NCI-H2227 treated with DMSO at 0.1 percent for 48 hours (cell line): ENCODE measurements around the gene CREBBP.

Experiments used
- DNase-seq: peaks from one replicate; lab custom pipeline; 2025; lab: John Stamatoyannopoulos, UW

Gene CREBBP

GRCh38 chr16:3824121-3824795 lies 56.3 kb downstream of the CREBBP start:
- DNase-seq = no peak

- no peak for DNase-seq
These were observed 57.1 kb downstream of the CREBBP start for GRCh38 chr16:3823427-3823826.

GRCh38 chr16:3822366-3823045 lies 58.0 kb downstream of the CREBBP start:
- DNase-seq = no peak

GRCh38 chr16:3821184-3821583 lies 59.3 kb downstream of the CREBBP start:
- no peak for DNase-seq

GRCh38 chr16:3819746-3820724 lies 60.5 kb downstream of the CREBBP start:
- DNase-seq = peak; percentile 84

- no peak for DNase-seq
These were observed 61.4 kb downstream of the CREBBP start for GRCh38 chr16:3819175-3819527.

GRCh38 chr16:3816326-3816725 lies 64.2 kb downstream of the CREBBP start:
- DNase-seq = no peak

- no peak for DNase-seq
These were observed 65.8 kb downstream of the CREBBP start for GRCh38 chr16:3814755-3815154.

GRCh38 chr16:3812469-3813172 lies 67.9 kb downstream of the CREBBP start:
- DNase-seq = no peak

- DNase-seq = no peak
These were observed 69.7 kb downstream of the CREBBP start for GRCh38 chr16:3810818-3811217.

- DNase-seq = no peak
These were observed 70.3 kb downstream of the CREBBP start for GRCh38 chr16:3810198-3810664.

- DNase-seq = no peak
These were observed 72.0 kb downstream of the CREBBP start for GRCh38 chr16:3808308-3809063.

- no peak for DNase-seq
These were observed 72.9 kb downstream of the CREBBP start for GRCh38 chr16:3807425-3808123.

- no peak for DNase-seq
These were observed 76.0 kb downstream of the CREBBP start for GRCh38 chr16:3804426-3805016.

GRCh38 chr16:3800477-3801270 lies 79.8 kb downstream of the CREBBP start:
- no peak for DNase-seq

- no peak for DNase-seq
These were observed 80.5 kb downstream of the CREBBP start for GRCh38 chr16:3800019-3800418.

GRCh38 chr16:3799354-3799753 lies 81.2 kb downstream of the CREBBP start:
- no peak for DNase-seq

GRCh38 chr16:3798838-3799237 lies 81.7 kb downstream of the CREBBP start:
- no peak for DNase-seq
